ENCODE data around the gene MYBBP1A. TPM values are rescaled to one million over a fixed set of nuclear protein-coding genes. Genes with fewer than 3 reads are reported as not detected.

The MYBBP1A gene
- total and polyA plus RNA-seq, 4 donors, result 12.2 to 23.3 (median 20.0) TPM

GRCh38 chr17:4520060-4520893, 34.9 kb downstream of the MYBBP1A start:
- no peak overlapping the region for H3K4me3 ChIP-seq (ENCODE audit: low read depth in 1 of 3, low read length in 3 of 3)
- no peaks in the 10 kb centered on the region for H3K27me3 ChIP-seq (ENCODE audit: control insufficient read depth in 4 of 4, insufficient read depth in 4 of 4, low read length in 3 of 4)
- peak overlapping the region; percentile 41 to 57 for H3K27ac ChIP-seq (ENCODE audit: low read depth in 1 of 2, low read length in 2 of 2)
- 82% methylated on average over 19 of the region's 19 CpGs for WGBS
- H3K9me3 ChIP-seq (ENCODE audit: control insufficient read depth in 4 of 4, low read length in 3 of 4), result no peaks in the 10 kb centered on the region
- no peak for DNase-seq (ENCODE audit: low spot score)
- no peak overlapping the region for H3K9ac ChIP-seq (ENCODE audit: low read depth in 1 of 2, low read length in 2 of 2)
- H3K36me3 ChIP-seq (ENCODE audit: control insufficient read depth in 4 of 4, insufficient read depth in 3 of 4, low read depth in 1 of 4, low read length in 3 of 4), result no peaks in the 10 kb centered on the region
- peaks cover 0 to 2% (median 0%) of the 10 kb centered on the region in 4 donors for H3K4me1 ChIP-seq (ENCODE audit: control insufficient read depth in 4 of 4, insufficient read depth in 4 of 4, low read length in 3 of 4)
- TF ChIP-seq RXRA (IDR thresholded peaks at IDR 0.05), result peak; percentile 78 to 90
- peak; percentile 88 for TF ChIP-seq NR2F2 (IDR thresholded peaks at IDR 0.05)
- no peak for TF ChIP-seq HNF4G (IDR thresholded peaks at IDR 0.05)
- no peak for TF ChIP-seq HNF4A (conservative IDR thresholded peaks at IDR 0.05)
- peak; percentile 32 for TF ChIP-seq SP1 (IDR thresholded peaks at IDR 0.05)

- 73% methylated on average over 14 of the region's 14 CpGs for WGBS
- Histone ChIP-seq H3K36me3 (ENCODE audit: control insufficient read depth in 4 of 4, insufficient read depth in 3 of 4, low read depth in 1 of 4, low read length in 3 of 4) (no peaks in the 10 kb centered on the region), H3K9ac (ENCODE audit: low read depth in 1 of 2, low read length in 2 of 2) (no peak overlapping the region), H3K9me3 (ENCODE audit: control insufficient read depth in 4 of 4, low read length in 3 of 4) (no peaks in the 10 kb centered on the region), H3K4me3 (ENCODE audit: low read depth in 1 of 3, low read length in 3 of 3) (no peak overlapping the region), H3K4me1 (ENCODE audit: control insufficient read depth in 4 of 4, insufficient read depth in 4 of 4, low read length in 3 of 4) (peaks cover 0 to 2% (median 0%) of the 10 kb centered on the region in 4 donors), H3K27ac (ENCODE audit: low read depth in 1 of 2, low read length in 2 of 2) (peak overlapping the region; percentile 57 to 59), H3K27me3 (ENCODE audit: control insufficient read depth in 4 of 4, insufficient read depth in 4 of 4, low read length in 3 of 4) (no peaks in the 10 kb centered on the region)
- no peak for DNase-seq (ENCODE audit: low spot score)
- TF ChIP-seq FOXA1 (IDR thresholded peaks at IDR 0.05) (no peak), RAD21 (IDR thresholded peaks at IDR 0.05) (peak in 1 of 2 donors; percentile 10)
Measured at GRCh38 chr17:4519361-4519788, 35.8 kb downstream of the MYBBP1A start.

- Histone ChIP-seq H3K27ac (ENCODE audit: low read depth in 1 of 2, low read length in 2 of 2) (peak overlapping the region; percentile 57 to 59), H3K27me3 (ENCODE audit: control insufficient read depth in 4 of 4, insufficient read depth in 4 of 4, low read length in 3 of 4) (no peaks in the 10 kb centered on the region), H3K9ac (ENCODE audit: low read depth in 1 of 2, low read length in 2 of 2) (no peak overlapping the region), H3K4me1 (ENCODE audit: control insufficient read depth in 4 of 4, insufficient read depth in 4 of 4, low read length in 3 of 4) (peaks cover 0 to 2% (median 0%) of the 10 kb centered on the region in 4 donors), H3K4me3 (ENCODE audit: low read depth in 1 of 3, low read length in 3 of 3) (no peak overlapping the region), H3K36me3 (ENCODE audit: control insufficient read depth in 4 of 4, insufficient read depth in 3 of 4, low read depth in 1 of 4, low read length in 3 of 4) (no peaks in the 10 kb centered on the region), H3K9me3 (ENCODE audit: control insufficient read depth in 4 of 4, low read length in 3 of 4) (no peaks in the 10 kb centered on the region)
- WGBS, result 89% methylated on average over 10 of the region's 10 CpGs
- TF ChIP-seq FOXA1 (IDR thresholded peaks at IDR 0.05), result no peak
- TF ChIP-seq RAD21 (IDR thresholded peaks at IDR 0.05), result no peak
- no peak for TF ChIP-seq GABPA (IDR thresholded peaks at IDR 0.05 in 1 of 2, conservative IDR thresholded peaks at IDR 0.05 in 1 of 2)
- TF ChIP-seq NR2F2 (IDR thresholded peaks at IDR 0.05), result no peak
- no peak for TF ChIP-seq MAX (IDR thresholded peaks at IDR 0.05)
- TF ChIP-seq TAF1 (conservative IDR thresholded peaks at IDR 0.05), result no peak
- TF ChIP-seq JUND (IDR thresholded peaks at IDR 0.05), result no peak
- TF ChIP-seq REST (IDR thresholded peaks at IDR 0.05), result no peak
- TF ChIP-seq FOXA2 (IDR thresholded peaks at IDR 0.05), result no peak
- no peak for TF ChIP-seq EGR1 (IDR thresholded peaks at IDR 0.05; ENCODE audit: low read depth in 2 of 2)
- TF ChIP-seq CTCF (IDR thresholded peaks at IDR 0.05; ENCODE audit: low read depth, low read length, missing input control), result no peak
- no peak for TF ChIP-seq ZBTB33 (IDR thresholded peaks at IDR 0.05)
- no peak for DNase-seq (ENCODE audit: low spot score)
Measured at GRCh38 chr17:4518901-4519300, 36.3 kb downstream of the MYBBP1A start.

All from liver (tissue), 9 donors.